ENCODE measurements around the gene ARL16. TPM values are rescaled to one million over a fixed set of nuclear protein-coding genes. Genes with fewer than 3 reads are reported as not detected.

The ARL16 gene
- total and polyA plus RNA-seq, 2 of the 8 experiments (the other 6 are each of a cell fraction or from before 2014, with no cell fraction given): 37.0 to 60.8 TPM

DNA sequence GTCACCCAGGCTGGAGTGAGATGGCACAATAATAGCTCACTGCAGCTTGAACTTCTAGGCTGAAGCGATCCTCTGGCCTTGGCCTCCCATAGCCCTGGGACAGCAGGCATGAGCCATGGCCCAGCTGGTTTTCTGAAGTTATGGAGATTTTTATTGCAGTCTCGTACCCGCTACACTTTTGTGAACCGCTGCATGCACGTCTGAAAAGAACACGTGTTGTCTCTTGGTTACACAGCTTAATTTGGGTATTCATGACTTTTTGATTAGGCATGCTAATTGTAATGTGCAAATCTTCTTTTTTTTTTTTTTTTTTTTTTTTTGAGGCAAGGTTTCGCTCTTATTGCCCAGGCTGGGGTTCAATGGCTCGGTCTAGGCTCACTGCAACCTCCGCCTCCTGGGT, 41.8 kb upstream of the ARL16 start:
- Histone ChIP-seq H3K79me1 (ENCODE audit: low read depth, low read length) (no peaks in the 10 kb centered on the region), H3K56ac (replicated peaks; ENCODE audit: insufficient read length, low read depth, low read length) (no peak overlapping the region), H2BK15ac (ENCODE audit: low read length) (no peak overlapping the region), H4K8ac (ENCODE audit: extremely low read depth, insufficient read depth, low read length) (no peak overlapping the region), H3K9me3 (ENCODE audit: insufficient read depth in 2 of 2, low read depth in 1 of 2, low read length in 1 of 2) (no peaks in the 10 kb centered on the region), H3K4me2 (ENCODE audit: insufficient read depth in 1 of 2, low read depth in 2 of 2, low read length in 2 of 2) (no peak overlapping the region), H3K18ac (ENCODE audit: extremely low read depth, low read length) (no peak overlapping the region), H2AK5ac (ENCODE audit: low read depth, low read length) (no peak overlapping the region), H2BK120ac (replicated peaks; ENCODE audit: low read depth, low read length) (no peak overlapping the region), H4K5ac (ENCODE audit: insufficient read length, low read depth, low read length) (no peak overlapping the region), H2BK5ac (ENCODE audit: low read depth, low read length) (no peak overlapping the region), H3K14ac (ENCODE audit: insufficient read length) (no peak overlapping the region), H3K23ac (ENCODE audit: insufficient read length) (no peak overlapping the region), H3K4ac (replicated peaks; ENCODE audit: insufficient read length, low read depth, low read length) (no peak overlapping the region), H3K36me3 (ENCODE audit: control insufficient read depth in 2 of 4, insufficient read depth in 4 of 4, low read length in 3 of 4) (no peaks in the 10 kb centered on the region), H2AFZ (ENCODE audit: low read length) (no peak overlapping the region), H3K9ac (replicated peaks in 1 of 4; ENCODE audit: extremely low read depth in 1 of 4, low read depth in 3 of 4, low read length in 3 of 4) (no peak overlapping the region), H2BK12ac (ENCODE audit: low read depth, low read length) (no peak overlapping the region), H3K4me1 (replicated peaks in 1 of 4; ENCODE audit: control insufficient read depth in 3 of 4, insufficient read depth in 4 of 4, low read length in 3 of 4) (peaks cover 0 to 10% (median 3%) of the 10 kb centered on the region in 4 experiments; a peak in 5 of 7 replicates), H4K20me1 (replicated peaks in 1 of 2; ENCODE audit: control insufficient read depth in 1 of 2, insufficient read depth in 2 of 2, low read length in 2 of 2) (no peaks in the 10 kb centered on the region), H3K23me2 (ENCODE audit: low read depth, low read length) (no peaks in the 10 kb centered on the region), H3K79me2 (ENCODE audit: control insufficient read depth in 1 of 2, insufficient read depth in 2 of 2, low read length in 2 of 2) (no peaks in the 10 kb centered on the region), H3K27me3 (replicated peaks in 1 of 4; ENCODE audit: control insufficient read depth in 3 of 4, extremely low read depth in 1 of 4, insufficient read depth in 3 of 4, low read length in 3 of 4) (no peaks in the 10 kb centered on the region), H2BK20ac (ENCODE audit: low read length) (no peak overlapping the region), H3K4me3 (ENCODE audit: extremely low read depth in 1 of 4, insufficient read depth in 2 of 4, low read depth in 3 of 4, low read length in 4 of 4) (no peak overlapping the region), H3K27ac (ENCODE audit: low read depth, low read length) (no peak overlapping the region), H4K91ac (replicated peaks; ENCODE audit: insufficient read length, low read length) (no peak overlapping the region)
- no peak for FAIRE-seq
- TF ChIP-seq KDM4A (IDR thresholded peaks at IDR 0.05; ENCODE audit: low read depth, low read length, severe bottlenecking) (no peak), TEAD4 (IDR thresholded peaks at IDR 0.05; ENCODE audit: low read depth, low read length) (no peak), PHF8 (conservative IDR thresholded peaks at IDR 0.05; ENCODE audit: low read depth, low read length) (no peak), MAFK (IDR thresholded peaks at IDR 0.05; ENCODE audit: low read depth, low read length) (no peak), CREB1 (IDR thresholded peaks at IDR 0.05) (no peak), SRF (IDR thresholded peaks at IDR 0.05; ENCODE audit: low read depth, low read length) (no peak), KDM5A (IDR thresholded peaks at IDR 0.05; ENCODE audit: low read length) (no peak), TAF7 (optimal IDR thresholded peaks at IDR 0.05; ENCODE audit: borderline replicate concordance, low read depth, low read length) (no peak), SP2 (IDR thresholded peaks at IDR 0.05; ENCODE audit: low read length) (no peak)
- TF ChIP-seq, protein P1, sequence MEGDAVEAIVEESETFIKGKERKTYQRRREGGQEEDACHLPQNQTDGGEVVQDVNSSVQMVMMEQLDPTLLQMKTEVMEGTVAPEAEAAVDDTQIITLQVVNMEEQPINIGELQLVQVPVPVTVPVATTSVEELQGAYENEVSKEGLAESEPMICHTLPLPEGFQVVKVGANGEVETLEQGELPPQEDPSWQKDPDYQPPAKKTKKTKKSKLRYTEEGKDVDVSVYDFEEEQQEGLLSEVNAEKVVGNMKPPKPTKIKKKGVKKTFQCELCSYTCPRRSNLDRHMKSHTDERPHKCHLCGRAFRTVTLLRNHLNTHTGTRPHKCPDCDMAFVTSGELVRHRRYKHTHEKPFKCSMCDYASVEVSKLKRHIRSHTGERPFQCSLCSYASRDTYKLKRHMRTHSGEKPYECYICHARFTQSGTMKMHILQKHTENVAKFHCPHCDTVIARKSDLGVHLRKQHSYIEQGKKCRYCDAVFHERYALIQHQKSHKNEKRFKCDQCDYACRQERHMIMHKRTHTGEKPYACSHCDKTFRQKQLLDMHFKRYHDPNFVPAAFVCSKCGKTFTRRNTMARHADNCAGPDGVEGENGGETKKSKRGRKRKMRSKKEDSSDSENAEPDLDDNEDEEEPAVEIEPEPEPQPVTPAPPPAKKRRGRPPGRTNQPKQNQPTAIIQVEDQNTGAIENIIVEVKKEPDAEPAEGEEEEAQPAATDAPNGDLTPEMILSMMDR (IDR thresholded peaks at IDR 0.05; ENCODE audit: control extremely low read depth in 1 of 3, insufficient read depth in 1 of 3, low read depth in 1 of 3, low read length in 3 of 3): no peak
- no peak for DNase-seq (ENCODE audit: low read depth in 1 of 2, low spot score in 2 of 2)
- 83% methylated on average over 7 of the region's 9 CpGs; no CpG with 5 or more reads in 1 of the 2 experiments for WGBS, 2 experiments (ENCODE audit: extremely low coverage in 1 of 2, insufficient coverage in 1 of 2, insufficient read length in 1 of 2, insufficient replicate concordance in 2 of 2, low coverage in 1 of 2, low lambda C conversion rate in 2 of 2, missing lambda C conversion rate in 1 of 2)
- POLR2A ChIA-PET (ENCODE audit: partially characterized antibody): interaction anchor here (25.9 kb wide), 1 partner anchor 17 kb away, joined by 348 read pairs; the partner anchor contains the start of genes MRPL12 and SLC25A10
- CTCF ChIA-PET (ENCODE audit: partially characterized antibody): interaction anchor here (0.6 to 3.2 kb wide), 13 partner anchors 9 to 144 kb away, joined by 3 to 13 read pairs (median 3); no protein-coding TSS in a partner anchor
